Neuronal stem cell (in vitro differentiated cells): Measurements from ENCODE around the gene NRG4.

Experiments
- DNase-seq: peaks from one replicate; pipeline ENCODE4 v3.0.0-alpha.2; 2013; ENCODE audit warnings: low spot score
- H2AFZ ChIP-seq: one replicate; pipeline ENCODE4 v1.6.1; 2013; ENCODE audit warnings: mild to moderate bottlenecking, low read length, inconsistent platforms
- H2AK5ac ChIP-seq: 2 replicates; pipeline ENCODE4 v1.6.1; 2013; ENCODE audit warnings: low read depth, mild to moderate bottlenecking, inconsistent platforms, low read length, moderate library complexity, mixed read lengths
- H2BK120ac ChIP-seq: 2 replicates; pipeline ENCODE4 v1.6.1; 2013; ENCODE audit warnings: low read depth, mild to moderate bottlenecking, inconsistent platforms, low read length, moderate library complexity, mixed read lengths
- H2BK12ac ChIP-seq: one replicate; pipeline ENCODE4 v1.6.1; 2013; ENCODE audit warnings: low read length, inconsistent platforms
- H2BK15ac ChIP-seq: 2 replicates; pipeline ENCODE4 v1.6.1; 2013; ENCODE audit warnings: mild to moderate bottlenecking, low read length, inconsistent platforms, mixed read lengths
- H2BK5ac ChIP-seq: one replicate; pipeline ENCODE4 v1.6.1; 2013; ENCODE audit warnings: inconsistent platforms, mild to moderate bottlenecking, low read length, moderate library complexity
- H3K14ac ChIP-seq: one replicate; pipeline ENCODE4 v1.6.1; 2013; ENCODE audit warnings: low read length, inconsistent platforms
- H3K18ac ChIP-seq: 2 replicates; pipeline ENCODE4 v1.6.1; 2013; ENCODE audit warnings: low read length, inconsistent platforms
- H3K23ac ChIP-seq: 2 replicates; pipeline ENCODE4 v1.6.1; 2013; ENCODE audit warnings: low read depth, mild to moderate bottlenecking, mixed read lengths, low read length, inconsistent platforms; ENCODE audit not compliant: poor library complexity
- H3K27ac ChIP-seq: replicated peaks from 3 replicates; pipeline ENCODE4 v1.5.1; 2013; ENCODE audit warnings: low read length, inconsistent platforms
- H3K27me3 ChIP-seq, 3 experiments: 2 replicates each; pipeline ENCODE4 v1.6.1; 2013; ENCODE audit warnings: low read length in 3 of 3, mild to moderate bottlenecking in 2 of 3, inconsistent platforms in 1 of 3, low read depth in 1 of 3, mixed read lengths in 1 of 3, moderate library complexity in 1 of 3; ENCODE audit not compliant: control insufficient read depth in 3 of 3, insufficient read depth in 3 of 3
- H3K36me3 ChIP-seq, 2 donors: replicated peaks in 1 of 2; 2 replicates each; pipeline ENCODE4 v1.6.1; 2013; ENCODE audit warnings: low read length in 2 of 2; ENCODE audit not compliant: control insufficient read depth in 2 of 2, insufficient read depth in 2 of 2
- H3K4ac ChIP-seq: 2 replicates; pipeline ENCODE4 v1.6.1; 2013; ENCODE audit warnings: inconsistent platforms, mild to moderate bottlenecking, low read length, moderate library complexity
- H3K4me1 ChIP-seq, 2 donors: 1 replicate in 1 of 2; 2 replicates in 1 of 2; pipeline ENCODE4 v1.6.1; 2013; ENCODE audit warnings: low read length in 2 of 2, low read depth in 1 of 2; ENCODE audit not compliant: control insufficient read depth in 2 of 2, insufficient read depth in 1 of 2
- H3K4me2 ChIP-seq: one replicate; pipeline ENCODE4 v1.6.1; 2013; ENCODE audit warnings: mild to moderate bottlenecking, low read length, inconsistent platforms; ENCODE audit not compliant: insufficient read depth, poor library complexity, severe bottlenecking
- H3K4me3 ChIP-seq, 2 donors: 2 replicates each; pipeline ENCODE4 v1.5.1; 2013; ENCODE audit warnings: low read length in 2 of 2, mild to moderate bottlenecking in 2 of 2, inconsistent platforms in 1 of 2, moderate library complexity in 1 of 2
- H3K79me1 ChIP-seq: one replicate; pipeline ENCODE4 v1.6.1; 2013; ENCODE audit warnings: low read depth, mild to moderate bottlenecking, inconsistent platforms, low read length, moderate library complexity
- H3K9ac ChIP-seq: one replicate; pipeline ENCODE4 v1.6.1; 2013; ENCODE audit warnings: mild to moderate bottlenecking, low read depth, low read length, inconsistent platforms; ENCODE audit not compliant: poor library complexity
- H3K9me3 ChIP-seq, 2 donors: replicated peaks in 1 of 2; 2 replicates each; pipeline versions ENCODE3 to v1.6.1; 2013; ENCODE audit warnings: low read length in 2 of 2, mild to moderate bottlenecking in 2 of 2, inconsistent platforms in 1 of 2, low read depth in 1 of 2, mixed read lengths in 1 of 2, moderate library complexity in 1 of 2; ENCODE audit not compliant: control insufficient read depth in 2 of 2, insufficient read depth in 1 of 2
- H4K8ac ChIP-seq: one replicate; pipeline ENCODE4 v1.6.1; 2013; ENCODE audit warnings: low read depth, mild to moderate bottlenecking, inconsistent platforms, low read length, moderate library complexity
- H4K91ac ChIP-seq: one replicate; pipeline ENCODE4 v1.6.1; 2013; ENCODE audit warnings: low read length, low read depth, mild to moderate bottlenecking, inconsistent platforms; ENCODE audit not compliant: poor library complexity
- WGBS, 2 donors: extraction: QIAGEN DNeasy Blood & Tissue Kit; methylation state at CpG; one replicate each; pipeline ENCODE4 v1.1.7; 2013; ENCODE audit warnings: missing lambda C conversion rate in 2 of 2, mixed read lengths in 1 of 2; ENCODE audit not compliant: insufficient read length in 2 of 2, insufficient replicate concordance in 1 of 2; ENCODE audit errors: extremely low coverage in 2 of 2; 5-methylcytosine and 5-hydroxymethylcytosine counted together

The NRG4 gene

GRCh38 chr15:75995611-75996010, 16.6 kb downstream of the NRG4 start:
- DNase-seq, result no peak
- Histone ChIP-seq H3K27me3 (no peaks in the 10 kb centered on the region), H3K4ac (no peak overlapping the region), H3K23ac (no peak overlapping the region), H3K4me3 (no peak overlapping the region), H3K4me1 (no peaks in the 10 kb centered on the region), H3K14ac (no peak overlapping the region), H3K18ac (no peak overlapping the region), H4K8ac (no peak overlapping the region), H3K36me3 (no peaks in the 10 kb centered on the region), H3K27ac (no peak overlapping the region), H3K79me1 (no peaks in the 10 kb centered on the region), H4K91ac (no peak overlapping the region), H2AFZ (no peak overlapping the region), H3K9me3 (no peaks in the 10 kb centered on the region), H2AK5ac (no peak overlapping the region), H3K4me2 (no peak overlapping the region), H2BK12ac (no peak overlapping the region), H2BK120ac (no peak overlapping the region), H3K9ac (no peak overlapping the region), H2BK15ac (no peak overlapping the region), H2BK5ac (no peak overlapping the region)
- WGBS, 2 donors, result no CpG with 5 or more reads among the region's 1 CpG

- Histone ChIP-seq H3K36me3 (no peaks in the 10 kb centered on the region), H3K9me3 (no peaks in the 10 kb centered on the region), H3K4ac (no peak overlapping the region), H4K91ac (no peak overlapping the region), H3K27ac (no peak overlapping the region), H2BK5ac (no peak overlapping the region), H3K18ac (no peak overlapping the region), H3K23ac (no peak overlapping the region), H2BK12ac (no peak overlapping the region), H3K4me3 (no peak overlapping the region), H2BK15ac (no peak overlapping the region), H3K79me1 (no peaks in the 10 kb centered on the region), H3K9ac (no peak overlapping the region), H3K4me1 (no peaks in the 10 kb centered on the region), H2AK5ac (no peak overlapping the region), H2AFZ (no peak overlapping the region), H3K14ac (no peak overlapping the region), H2BK120ac (no peak overlapping the region), H3K4me2 (no peak overlapping the region), H3K27me3 (no peaks in the 10 kb centered on the region), H4K8ac (no peak overlapping the region)
- no CpG with 5 or more reads among the region's 1 CpG for WGBS, 2 donors
- no peak for DNase-seq
These were observed 18.0 kb downstream of the NRG4 start for GRCh38 chr15:75994220-75994619.

DNA sequence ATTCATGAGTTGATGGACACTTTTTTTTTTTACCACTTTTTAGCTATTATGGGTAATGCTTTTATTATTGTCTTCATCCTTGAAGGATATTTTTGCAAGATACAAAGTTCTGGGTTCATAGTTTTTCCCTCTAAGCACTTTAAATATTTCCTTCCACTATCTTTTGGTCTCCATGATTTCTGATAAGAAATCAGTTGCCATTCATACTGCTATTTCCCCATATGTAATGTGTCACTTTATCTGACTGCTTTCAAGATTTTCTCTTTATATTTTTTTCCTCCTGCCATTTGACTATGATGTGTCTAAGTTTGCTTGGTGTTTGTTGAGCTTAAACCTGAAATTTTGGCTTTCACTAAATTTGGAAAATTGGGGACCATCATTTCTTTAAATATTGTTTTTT, 19.3 kb downstream of the NRG4 start:
- H2BK120ac ChIP-seq, result no peak overlapping the region

DNA sequence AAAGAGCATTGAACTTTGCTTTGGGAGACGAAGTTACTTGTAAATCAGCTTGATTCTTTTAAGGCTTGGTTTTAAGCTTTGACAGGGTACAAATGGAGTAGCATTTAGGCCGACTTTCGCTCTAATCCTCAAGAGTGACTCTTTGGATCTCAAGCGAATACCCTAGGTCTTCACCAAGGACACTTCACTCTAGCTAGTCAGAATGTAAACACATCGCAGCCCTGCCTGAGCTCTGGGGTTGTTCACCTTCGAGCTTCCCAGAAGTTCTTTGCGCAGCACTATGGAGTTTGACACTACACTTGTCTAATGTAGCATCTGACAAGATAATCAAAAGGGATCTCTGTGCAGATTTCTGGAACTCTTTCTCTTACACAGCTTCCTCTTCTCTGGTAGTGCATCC, 22.3 kb downstream of the NRG4 start:
- H3K4me3 ChIP-seq, result no peak overlapping the region

More for the DNA sequence above, 19.3 kb downstream of the NRG4 start:
- H3K4me3 ChIP-seq, result no peak overlapping the region
- H3K14ac ChIP-seq, result no peak overlapping the region
- no peaks in the 10 kb centered on the region for H3K36me3 ChIP-seq
- H3K4me2 ChIP-seq, result no peak overlapping the region
- no peaks in the 10 kb centered on the region for H3K4me1 ChIP-seq
- no peak overlapping the region for H4K8ac ChIP-seq
- H3K27ac ChIP-seq, result no peak overlapping the region
- H2AFZ ChIP-seq, result no peak overlapping the region
- no peak overlapping the region for H3K18ac ChIP-seq
- H3K4ac ChIP-seq, result no peak overlapping the region
- no peak overlapping the region for H2BK12ac ChIP-seq
- no peak overlapping the region for H4K91ac ChIP-seq
- no peak overlapping the region for H3K23ac ChIP-seq
- H2BK15ac ChIP-seq, result no peak overlapping the region
- no peak overlapping the region for H3K9ac ChIP-seq
- H3K79me1 ChIP-seq, result no peaks in the 10 kb centered on the region
- H3K27me3 ChIP-seq, result peaks cover 0 to 3% (median 0%) of the 10 kb centered on the region in 3 experiments
- H2BK5ac ChIP-seq, result no peak overlapping the region
- H3K9me3 ChIP-seq, result no peaks in the 10 kb centered on the region
- DNase-seq, result no peak
- H2AK5ac ChIP-seq, result no peak overlapping the region

More for the DNA sequence above, 22.3 kb downstream of the NRG4 start:
- no peak overlapping the region for H3K4me2 ChIP-seq
- H3K27ac ChIP-seq, result no peak overlapping the region
- H4K91ac ChIP-seq, result no peak overlapping the region
- no peak overlapping the region for H3K9ac ChIP-seq
- H2BK15ac ChIP-seq, result no peak overlapping the region
- H4K8ac ChIP-seq, result no peak overlapping the region
- H2AK5ac ChIP-seq, result no peak overlapping the region
- H3K79me1 ChIP-seq, result no peaks in the 10 kb centered on the region
- H3K36me3 ChIP-seq, result no peaks in the 10 kb centered on the region
- no peak overlapping the region for H2BK5ac ChIP-seq
- WGBS, 2 donors, result no CpG with 5 or more reads among the region's 7 CpGs
- no peaks in the 10 kb centered on the region for H3K4me1 ChIP-seq
- peaks cover 0 to 3% (median 0%) of the 10 kb centered on the region in 3 experiments for H3K27me3 ChIP-seq
- H2BK12ac ChIP-seq, result no peak overlapping the region
- no peak for DNase-seq
- H3K18ac ChIP-seq, result no peak overlapping the region
- no peak overlapping the region for H3K4ac ChIP-seq
- no peaks in the 10 kb centered on the region for H3K9me3 ChIP-seq
- no peak overlapping the region for H3K14ac ChIP-seq
- H2AFZ ChIP-seq, result no peak overlapping the region
- H3K23ac ChIP-seq, result no peak overlapping the region
- no peak overlapping the region for H2BK120ac ChIP-seq
